Muscle layer of colon (tissue), 2 donors: ENCODE measurements around the gene PNLIPRP1.

ENCODE experiments used
- H3K27ac ChIP-seq: one replicate; pipeline ENCODE4 v1.7.0; 2013; ENCODE audit warnings: low read depth, mild to moderate bottlenecking, low read length, moderate library complexity
- H3K27me3 ChIP-seq, 2 donors: one replicate each; pipeline ENCODE4 v1.7.0; 2013; ENCODE audit warnings: low read length in 2 of 2, mild to moderate bottlenecking in 2 of 2; ENCODE audit not compliant: insufficient read depth in 2 of 2, control insufficient read depth in 1 of 2
- H3K36me3 ChIP-seq: one replicate; pipeline ENCODE4 v1.7.0; 2013; ENCODE audit warnings: mild to moderate bottlenecking, low read length; ENCODE audit not compliant: insufficient read depth
- H3K4me1 ChIP-seq: one replicate; pipeline ENCODE4 v1.7.0; 2013; ENCODE audit warnings: mild to moderate bottlenecking, low read length; ENCODE audit not compliant: insufficient read depth
- H3K4me3 ChIP-seq, 2 donors: one replicate each; pipeline ENCODE4 v1.7.0; 2013; ENCODE audit warnings: low read length in 2 of 2, low read depth in 1 of 2, mild to moderate bottlenecking in 1 of 2, moderate library complexity in 1 of 2
- H3K9ac ChIP-seq: one replicate; pipeline ENCODE4 v1.7.0; 2013; ENCODE audit warnings: low read length
- H3K9me3 ChIP-seq: one replicate; pipeline ENCODE4 v1.7.0; 2013; ENCODE audit warnings: mild to moderate bottlenecking, low read length
- donor health status: abdominal sarcoma.
- donor health status: Adenocarcinoma of cecum.

PNLIPRP1 gene

DNA sequence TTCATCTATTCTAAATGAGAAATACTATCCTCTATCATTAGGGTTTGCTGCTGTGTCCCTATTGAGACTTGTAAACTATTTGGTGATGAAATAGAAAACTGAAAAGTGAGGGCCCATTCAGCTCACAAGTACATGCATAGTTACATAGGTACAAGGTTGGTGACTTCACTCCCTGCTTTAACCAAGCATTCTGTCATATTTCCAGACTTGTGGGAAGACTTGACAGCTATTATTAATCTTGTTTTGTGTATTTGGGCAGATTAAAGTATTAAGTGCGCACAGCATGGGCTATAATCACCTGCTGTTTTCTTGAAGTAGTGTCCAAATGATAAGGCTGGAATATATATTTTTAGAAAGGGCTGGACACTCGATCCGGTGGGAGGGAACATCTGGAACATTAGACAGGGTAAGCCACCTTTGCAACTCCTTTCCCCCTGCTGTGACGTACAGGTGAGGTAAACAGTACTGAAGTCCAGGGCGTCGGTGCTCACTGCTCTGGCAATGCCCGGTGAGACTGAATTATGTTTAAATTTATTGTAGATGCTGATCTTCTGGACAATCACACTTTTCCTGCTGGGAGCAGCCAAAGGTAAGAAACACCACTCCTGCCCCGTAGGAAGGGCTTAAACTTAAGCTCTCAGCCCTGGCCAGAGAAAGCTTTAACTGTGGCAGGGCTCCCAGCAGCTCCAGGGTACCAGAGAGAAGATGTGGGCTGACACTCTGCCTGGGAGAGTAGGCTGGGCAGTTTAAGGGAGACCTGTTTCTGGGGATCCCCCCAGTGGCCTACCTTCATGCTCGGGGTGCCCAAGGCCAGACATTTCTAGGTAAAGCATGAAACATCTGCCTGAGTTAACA is at the start of gene PNLIPRP1:
TSS of gene PNLIPRP1 (plus strand) at position 370 of the 855 bp plus-strand sequence. CDS start at position 541, 171 bp downstream.
- Histone ChIP-seq H3K9ac (no peak within 1 kb of the TSS), H3K27me3 (no peaks in the 10 kb centered on the region), H3K9me3 (no peaks in the 10 kb centered on the region), H3K36me3 (no peaks in the 10 kb centered on the region), H3K4me1 (no peaks in the 10 kb centered on the region), H3K4me3 (no peak within 1 kb of the TSS), H3K27ac (no peak within 1 kb of the TSS)

DNA sequence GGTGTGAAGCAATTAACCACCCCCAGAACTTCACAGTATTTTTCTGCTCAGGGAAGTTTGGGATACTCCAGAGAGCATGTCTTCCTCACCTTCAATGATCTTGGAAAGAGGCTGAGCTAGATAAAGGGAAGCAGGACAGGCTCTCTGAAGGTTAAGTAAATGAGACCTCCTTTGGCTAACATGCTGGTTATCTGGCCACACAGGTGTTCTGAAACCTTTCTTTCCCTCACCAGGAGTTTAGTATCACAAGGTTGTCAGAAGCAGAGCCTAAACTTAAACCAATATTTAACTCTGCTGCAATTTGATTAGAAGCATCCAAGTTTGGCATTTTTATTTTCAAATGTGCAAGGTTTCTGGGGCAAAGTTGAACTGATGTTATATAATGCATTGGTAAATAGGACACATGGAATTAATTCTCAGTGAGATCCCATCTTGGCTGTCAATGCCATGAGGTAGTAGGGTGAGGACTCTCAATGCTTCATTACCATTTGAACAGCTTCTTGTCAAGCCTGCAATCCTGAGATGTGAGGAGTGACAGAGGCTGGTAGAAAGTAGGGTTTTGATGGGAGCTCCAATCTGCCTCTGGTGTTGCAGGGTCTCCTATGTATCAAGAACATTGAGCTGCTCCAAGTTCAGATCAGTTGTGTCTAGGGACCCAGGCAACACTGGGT is 48.6 kb upstream of the PNLIPRP1 start:
- Histone ChIP-seq H3K27ac (no peak overlapping the region), H3K36me3 (no peaks in the 10 kb centered on the region), H3K27me3 (no peaks in the 10 kb centered on the region), H3K4me1 (no peaks in the 10 kb centered on the region), H3K9me3 (no peaks in the 10 kb centered on the region), H3K4me3 (no peak overlapping the region), H3K9ac (no peak overlapping the region)

DNA sequence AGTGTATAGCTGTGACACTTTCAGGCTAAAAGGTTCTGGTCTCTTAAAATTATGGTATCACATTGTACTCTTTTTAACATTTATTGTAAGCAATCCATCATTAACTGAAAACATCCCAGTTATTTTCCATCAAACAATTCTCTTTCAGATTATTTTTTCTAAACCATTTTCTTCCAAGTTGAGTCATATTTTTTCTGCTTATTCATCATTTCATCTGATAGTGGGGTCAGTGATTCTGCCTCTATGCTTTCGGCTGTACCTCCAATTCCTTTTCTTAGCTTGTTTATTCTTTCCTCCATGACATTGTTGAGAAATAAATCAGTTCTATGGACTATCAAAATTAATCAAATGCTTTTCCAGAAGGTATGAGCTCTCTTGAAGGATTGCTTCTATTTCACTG is 45.6 kb upstream of the PNLIPRP1 start:
- Histone ChIP-seq H3K27me3 (no peaks in the 10 kb centered on the region), H3K4me3 (no peak overlapping the region), H3K4me1 (no peaks in the 10 kb centered on the region), H3K27ac (no peak overlapping the region), H3K9ac (no peak overlapping the region), H3K9me3 (no peaks in the 10 kb centered on the region), H3K36me3 (no peaks in the 10 kb centered on the region)

DNA sequence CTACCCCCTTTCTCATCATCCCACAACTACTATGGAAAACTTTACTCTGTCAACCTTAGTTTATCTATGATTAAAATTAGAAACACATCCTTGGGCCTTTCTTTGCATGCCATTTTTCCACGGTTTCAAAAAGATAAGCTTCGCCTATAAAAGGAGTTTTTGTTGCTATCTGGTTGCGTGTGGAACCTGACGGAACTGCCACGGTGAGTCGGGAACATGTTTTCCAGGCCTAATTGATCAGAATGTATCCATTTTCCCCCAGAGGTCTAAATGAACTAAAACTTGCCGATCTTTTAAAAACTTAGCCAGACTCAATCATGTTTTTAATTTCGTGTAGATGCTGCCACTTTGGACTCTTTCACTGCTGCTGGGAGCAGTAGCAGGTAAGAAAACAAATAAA is 45.0 kb upstream of the PNLIPRP1 start, which contains the start of gene PNLIP:
TSS of gene PNLIP (plus strand) at position 176 of the 400 bp plus-strand sequence. CDS start at position 338, 162 bp downstream.
- H3K27ac ChIP-seq, result no peak within 1 kb of the TSS
- H3K4me1 ChIP-seq, result no peaks in the 10 kb centered on the region
- H3K27me3 ChIP-seq, result no peaks in the 10 kb centered on the region
- no peaks in the 10 kb centered on the region for H3K36me3 ChIP-seq
- H3K9ac ChIP-seq, result no peak within 1 kb of the TSS
- no peaks in the 10 kb centered on the region for H3K9me3 ChIP-seq
- no peak within 1 kb of the TSS for H3K4me3 ChIP-seq

DNA sequence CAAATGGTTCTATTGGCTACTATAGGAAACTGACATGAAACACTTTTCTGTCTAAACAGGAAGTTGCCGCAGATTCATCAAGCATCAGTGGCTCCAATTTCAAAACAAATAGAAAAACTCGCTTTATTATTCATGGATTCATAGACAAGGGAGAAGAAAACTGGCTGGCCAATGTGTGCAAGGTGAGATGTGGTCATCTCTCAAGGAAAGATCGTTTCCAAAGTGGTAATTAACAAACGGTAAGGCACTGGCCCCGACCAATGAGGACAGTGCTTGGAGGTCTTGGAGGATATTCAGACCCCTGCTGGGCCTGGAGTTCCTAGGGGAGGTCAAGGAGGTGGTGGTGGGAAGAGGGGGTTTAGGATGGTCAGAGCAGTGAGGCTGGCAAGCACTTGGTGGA is 42.5 kb upstream of the PNLIPRP1 start:
- no peak overlapping the region for H3K9ac ChIP-seq
- no peaks in the 10 kb centered on the region for H3K27me3 ChIP-seq
- no peaks in the 10 kb centered on the region for H3K9me3 ChIP-seq
- no peak overlapping the region for H3K4me3 ChIP-seq
- no peaks in the 10 kb centered on the region for H3K36me3 ChIP-seq
- H3K27ac ChIP-seq, result no peak overlapping the region
- no peaks in the 10 kb centered on the region for H3K4me1 ChIP-seq

DNA sequence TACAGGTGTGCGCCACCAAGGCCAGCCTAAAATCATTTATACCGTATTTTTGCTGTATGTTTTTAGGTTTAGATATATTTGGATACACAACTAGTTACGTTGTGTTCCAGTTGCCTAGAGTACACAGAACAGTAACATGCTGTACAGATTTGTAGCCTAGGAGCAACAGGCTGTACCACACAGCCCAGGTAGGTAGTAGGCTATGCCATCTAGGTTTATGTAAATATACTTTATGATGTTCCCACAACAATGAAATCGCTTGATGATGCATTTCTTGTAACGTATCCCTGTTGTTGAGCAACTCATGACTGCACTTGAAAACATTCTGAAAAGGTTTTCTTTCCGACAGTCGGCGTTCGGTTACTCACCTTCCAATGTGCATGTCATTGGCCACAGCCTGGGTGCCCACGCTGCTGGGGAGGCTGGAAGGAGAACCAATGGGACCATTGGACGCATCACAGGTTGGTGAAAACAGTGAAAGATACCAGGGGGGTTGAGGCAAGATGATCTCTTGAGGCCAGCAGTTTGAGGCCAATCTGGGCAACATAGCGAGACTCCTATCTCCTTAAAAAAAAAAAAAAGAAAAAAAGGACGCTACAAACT is 37.3 kb upstream of the PNLIPRP1 start:
- no peaks in the 10 kb centered on the region for H3K36me3 ChIP-seq
- H3K27me3 ChIP-seq, result no peaks in the 10 kb centered on the region
- no peak overlapping the region for H3K4me3 ChIP-seq
- no peaks in the 10 kb centered on the region for H3K9me3 ChIP-seq
- H3K27ac ChIP-seq, result no peak overlapping the region
- H3K9ac ChIP-seq, result no peak overlapping the region
- H3K4me1 ChIP-seq, result no peaks in the 10 kb centered on the region

DNA sequence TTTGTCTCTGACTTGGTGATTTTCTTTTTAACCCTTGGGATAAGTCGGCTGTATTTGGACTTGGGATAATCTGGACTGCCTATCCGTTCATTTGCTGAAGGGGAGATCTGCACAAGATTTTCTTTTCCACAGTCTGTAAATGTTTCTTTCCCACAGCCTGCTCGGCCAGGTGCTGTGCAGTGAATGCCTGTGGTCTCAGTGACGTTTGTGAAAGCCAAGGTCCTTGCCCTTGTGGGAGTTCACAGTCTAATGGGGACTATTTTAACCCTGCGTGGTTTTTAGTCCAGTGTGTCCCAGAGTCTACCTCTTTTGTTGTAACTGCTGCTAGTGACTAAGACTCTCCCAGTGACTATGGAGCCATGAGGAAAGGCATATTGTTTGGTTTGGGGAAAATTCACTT is 36.1 kb upstream of the PNLIPRP1 start:
- Histone ChIP-seq H3K9ac (no peak overlapping the region), H3K4me3 (no peak overlapping the region), H3K9me3 (no peaks in the 10 kb centered on the region), H3K4me1 (no peaks in the 10 kb centered on the region), H3K36me3 (no peaks in the 10 kb centered on the region), H3K27me3 (no peaks in the 10 kb centered on the region), H3K27ac (no peak overlapping the region)

DNA sequence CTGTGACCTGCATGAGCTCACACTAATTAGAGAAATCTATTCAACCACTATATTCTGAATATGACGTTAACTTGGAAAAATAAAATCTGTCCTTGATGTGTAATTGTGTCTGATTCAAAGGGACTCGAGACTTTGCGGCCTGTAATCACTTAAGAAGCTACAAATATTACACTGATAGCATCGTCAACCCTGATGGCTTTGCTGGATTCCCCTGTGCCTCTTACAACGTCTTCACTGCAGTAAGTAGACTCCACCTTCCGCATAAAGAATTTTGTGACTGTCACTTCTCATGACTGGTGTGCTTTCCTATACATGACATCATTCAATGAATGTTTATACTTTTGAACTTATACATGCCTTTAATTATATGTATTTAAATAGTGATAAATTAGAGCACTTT is 34.9 kb upstream of the PNLIPRP1 start:
- no peaks in the 10 kb centered on the region for H3K36me3 ChIP-seq
- H3K9ac ChIP-seq, result no peak overlapping the region
- H3K9me3 ChIP-seq, result no peaks in the 10 kb centered on the region
- no peak overlapping the region for H3K27ac ChIP-seq
- H3K27me3 ChIP-seq, result no peaks in the 10 kb centered on the region
- no peaks in the 10 kb centered on the region for H3K4me1 ChIP-seq
- H3K4me3 ChIP-seq, result no peak overlapping the region

DNA sequence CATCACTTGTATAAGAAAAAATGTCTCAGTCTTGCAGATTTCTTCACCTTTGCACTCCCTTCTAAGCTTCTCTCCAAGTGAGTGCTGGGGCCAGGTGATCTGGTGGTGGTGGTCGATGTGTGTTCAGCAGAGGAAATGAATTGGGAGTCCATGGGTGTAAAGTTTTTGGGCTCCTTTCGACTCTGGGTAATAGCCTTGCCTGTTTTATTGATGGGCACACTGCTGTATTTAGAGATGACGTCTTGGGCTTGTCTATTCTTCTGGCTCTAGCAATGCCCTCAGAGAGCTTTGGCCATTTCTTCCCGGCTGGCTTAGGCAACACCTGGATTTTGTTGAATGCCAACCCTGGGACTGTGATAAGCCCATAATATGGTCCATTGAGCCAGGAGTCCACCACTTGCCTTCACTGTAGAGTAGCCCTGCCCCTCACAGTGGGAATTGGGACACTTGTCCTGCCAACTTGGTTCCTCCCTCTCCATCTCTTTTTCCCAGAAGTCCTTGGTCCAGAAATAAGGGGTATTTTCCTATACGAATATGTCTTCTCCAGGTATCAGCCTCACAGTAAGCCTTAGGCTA is 33.4 kb upstream of the PNLIPRP1 start:
- Histone ChIP-seq H3K36me3 (no peaks in the 10 kb centered on the region), H3K4me3 (no peak overlapping the region), H3K27me3 (no peaks in the 10 kb centered on the region), H3K4me1 (no peaks in the 10 kb centered on the region), H3K27ac (no peak overlapping the region), H3K9me3 (no peaks in the 10 kb centered on the region), H3K9ac (no peak overlapping the region)

DNA sequence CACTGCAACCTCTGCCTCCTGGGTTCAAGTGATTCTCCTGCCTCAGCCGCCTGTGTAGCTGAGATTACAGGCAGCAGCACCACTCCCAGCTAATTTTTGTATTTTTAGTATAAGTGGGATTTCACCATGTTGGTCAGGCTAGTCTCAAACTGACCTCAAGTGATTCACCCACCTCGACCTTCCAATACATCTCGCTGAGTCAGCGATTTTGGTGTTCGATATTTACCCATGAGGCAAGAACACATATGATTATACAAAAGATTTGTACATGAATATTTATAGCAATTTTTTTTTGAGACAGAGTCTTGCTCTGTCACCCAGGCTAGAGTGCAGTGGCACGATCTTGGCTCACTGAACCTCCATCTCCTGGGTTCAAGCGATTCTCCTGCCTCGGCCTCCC is 25.2 kb upstream of the PNLIPRP1 start:
- Histone ChIP-seq H3K9me3 (no peaks in the 10 kb centered on the region), H3K27ac (no peak overlapping the region), H3K4me1 (no peaks in the 10 kb centered on the region), H3K9ac (no peak overlapping the region), H3K36me3 (no peaks in the 10 kb centered on the region), H3K27me3 (no peaks in the 10 kb centered on the region), H3K4me3 (no peak overlapping the region)

DNA sequence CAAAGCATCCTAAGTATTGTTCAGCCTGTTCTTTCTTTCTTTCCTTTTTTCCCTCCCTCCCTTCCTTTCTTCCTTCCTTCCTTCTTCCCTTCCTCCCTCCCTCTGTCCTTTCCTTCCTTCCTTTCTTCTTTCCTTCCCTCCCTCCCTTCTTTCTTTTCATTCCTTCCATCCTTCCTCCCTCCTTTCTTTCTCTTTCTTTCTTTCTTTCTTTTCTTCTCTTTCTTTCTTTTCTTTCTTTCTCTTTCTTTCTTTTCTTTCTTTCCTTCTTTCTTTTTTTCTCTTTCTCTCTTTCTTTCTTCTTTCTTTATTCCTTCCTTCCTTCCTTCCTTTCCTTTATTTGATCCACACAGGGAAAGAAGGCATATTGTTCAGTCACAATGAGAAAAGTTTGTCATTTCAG is 23.8 kb upstream of the PNLIPRP1 start:
- Histone ChIP-seq H3K27ac (no peak overlapping the region), H3K36me3 (no peaks in the 10 kb centered on the region), H3K4me1 (no peaks in the 10 kb centered on the region), H3K9ac (no peak overlapping the region), H3K4me3 (no peak overlapping the region), H3K27me3 (no peaks in the 10 kb centered on the region), H3K9me3 (no peaks in the 10 kb centered on the region)
